Pancreas (tissue), 10 donors: ENCODE measurements around the gene IL18R1. TPM values are rescaled to one million over a fixed set of nuclear protein-coding genes. Genes with fewer than 3 reads are reported as not detected.

ENCODE experiments used
- ATAC-seq, 4 donors: fragments of 200-7000 bp; cut with Tn5 transposase; one replicate each; pipeline versions ENCODE4 v1.8.0 to v1.9.1; 2020; ENCODE audit warnings: mild to moderate bottlenecking in 4 of 4, moderate library complexity in 4 of 4
- DNase-seq, 6 donors: peaks; one replicate each; pipeline ENCODE4 v3.0.0-alpha.2; 2020
- FAIRE-seq: peaks from 2 replicates; lab custom pipeline; 2012; peaks lifted over from hg19 to GRCh38; lab: Jason Lieb, UNC
- H3K27ac ChIP-seq, 4 donors: fragments of 200-600 bp; sonication (generic); 1 replicate in 3 of 4; 2 replicates in 1 of 4; pipeline versions ENCODE4 v1.5.0 to v1.8.0; 2020
- H3K27me3 ChIP-seq, 4 donors: fragments of 200-600 bp; one replicate each; pipeline ENCODE4 v1.8.0; 2021
- H3K36me3 ChIP-seq, 3 donors: fragments of 200-600 bp; sonication (generic) in 1 of 3; one replicate each; pipeline versions ENCODE4 v1.5.0 to v1.8.0; 2020 to 2021
- H3K4me1 ChIP-seq, 3 donors: fragments of 200-600 bp; one replicate each; pipeline ENCODE4 v1.8.0; 2021
- H3K4me3 ChIP-seq, 4 donors: fragments of 200-600 bp; sonication (generic) in 2 of 4; one replicate each; pipeline versions ENCODE4 v1.5.0 to v1.8.0; 2020 to 2021
- H3K9me3 ChIP-seq, 4 donors: fragments of 200-600 bp; one replicate each; pipeline ENCODE4 v1.8.0; 2021
- WGBS, 2 donors: extraction: QIAGEN DNeasy Blood & Tissue Kit; methylation state at CpG; one replicate each; pipeline ENCODE4 v1.1.7; 2013; 5-methylcytosine and 5-hydroxymethylcytosine counted together
- intact Hi-C, 3 donors: fragments of 100-400 bp; cut with DNase I; formaldehyde crosslinking; loops; one replicate each; pipeline versions ENCODE4 v1.11.1 to v1.14.2; 2022
- polyA plus RNA-seq, 2 donors: library from polyadenylated mRNA; stranded (reverse); fragments of 200-250 nt; gene quantifications; one replicate each; pipeline ENCODE4 v1.2.3, GENCODE V29; 2013
- total RNA-seq, 6 donors: library from RNA; stranded (reverse); fragmentation: NEBNext Ultra II Directional in 4 of 6; extraction: Animal tissue kit (Norgen Biotek cat#: 25700) in 4 of 6; gene quantifications; one replicate each; pipeline versions ENCODE4 v1.2.1 to v1.2.4, GENCODE V29; 2021 to 2023
- TF ChIP-seq, protein P1 (sequence below), 4 donors: fragments of 200-600 bp; sonication (generic) in 3 of 4; IDR thresholded peaks; one replicate each; pipeline versions ENCODE4 v1.5.0 to v1.8.0; 2021; ENCODE audit warnings: antibody characterized with exemption in 4 of 4
- donor health status: healthy with polysubstance abuse.
- donor health status: DM: no; HTN: no; CAD: no; lungs with moderate emphysema.
- donor health status: DM: no; HTN: no; CAD: no.
- donor health status: control.
- donor health status: control.
- donor health status: Bipolar disorder and iron deficiency.
- donor health status: DM: yes; HTN: yes; CAD: no.
- donor health status: DM: no; HTN: no; CAD: no.
- donor health status: DM: no; HTN: no; CAD: no.
- donor health status: DM: yes; HTN: yes; CAD: no.

The IL18R1 gene
- total and polyA plus RNA-seq, 8 donors: 0.51 to 1.6 (median 0.91) TPM

DNA sequence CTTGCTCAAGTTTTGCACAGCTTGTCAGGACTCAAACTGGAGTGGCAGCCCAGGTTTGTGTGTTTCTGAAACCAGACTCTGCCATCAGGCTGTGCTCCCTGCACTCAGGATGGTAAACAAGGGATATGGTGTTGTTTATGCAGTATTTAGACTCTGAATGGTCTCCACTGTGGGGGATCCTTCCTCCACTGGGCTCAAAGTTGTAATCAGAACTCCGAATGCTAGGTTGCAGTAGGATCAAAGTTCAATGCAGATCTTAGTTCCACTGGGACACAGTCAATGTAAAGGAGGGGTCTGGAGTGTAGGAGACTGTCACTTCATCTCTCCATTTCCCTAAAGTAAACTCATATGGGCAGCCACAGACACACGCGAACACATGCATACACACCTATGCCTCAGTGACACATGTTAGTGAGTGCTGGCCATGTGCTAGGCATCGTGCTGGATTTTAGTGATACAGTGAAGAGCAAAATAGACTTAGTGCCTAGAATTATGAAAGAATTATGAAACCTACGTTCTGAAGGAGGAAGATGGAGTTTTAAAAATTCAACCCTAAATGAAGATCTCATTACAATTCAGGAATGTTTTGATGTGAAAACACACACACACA, 6.1 kb downstream of the IL18R1 start:
- ATAC-seq (no peak), DNase-seq (no peak), FAIRE-seq (no peak)
- intact Hi-C loops: no loop called here
- Histone ChIP-seq H3K4me3 (no peak overlapping the region), H3K27ac (no peak overlapping the region), H3K4me1 (no peaks in the 10 kb centered on the region), H3K27me3 (no peaks in the 10 kb centered on the region), H3K36me3 (no peaks in the 10 kb centered on the region), H3K9me3 (no peaks in the 10 kb centered on the region)
- TF ChIP-seq, protein P1, sequence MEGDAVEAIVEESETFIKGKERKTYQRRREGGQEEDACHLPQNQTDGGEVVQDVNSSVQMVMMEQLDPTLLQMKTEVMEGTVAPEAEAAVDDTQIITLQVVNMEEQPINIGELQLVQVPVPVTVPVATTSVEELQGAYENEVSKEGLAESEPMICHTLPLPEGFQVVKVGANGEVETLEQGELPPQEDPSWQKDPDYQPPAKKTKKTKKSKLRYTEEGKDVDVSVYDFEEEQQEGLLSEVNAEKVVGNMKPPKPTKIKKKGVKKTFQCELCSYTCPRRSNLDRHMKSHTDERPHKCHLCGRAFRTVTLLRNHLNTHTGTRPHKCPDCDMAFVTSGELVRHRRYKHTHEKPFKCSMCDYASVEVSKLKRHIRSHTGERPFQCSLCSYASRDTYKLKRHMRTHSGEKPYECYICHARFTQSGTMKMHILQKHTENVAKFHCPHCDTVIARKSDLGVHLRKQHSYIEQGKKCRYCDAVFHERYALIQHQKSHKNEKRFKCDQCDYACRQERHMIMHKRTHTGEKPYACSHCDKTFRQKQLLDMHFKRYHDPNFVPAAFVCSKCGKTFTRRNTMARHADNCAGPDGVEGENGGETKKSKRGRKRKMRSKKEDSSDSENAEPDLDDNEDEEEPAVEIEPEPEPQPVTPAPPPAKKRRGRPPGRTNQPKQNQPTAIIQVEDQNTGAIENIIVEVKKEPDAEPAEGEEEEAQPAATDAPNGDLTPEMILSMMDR (IDR thresholded peaks at IDR 0.05): no peak
- WGBS, 2 donors: 72 to 76% methylated on average over 5 of the region's 5 CpGs

DNA sequence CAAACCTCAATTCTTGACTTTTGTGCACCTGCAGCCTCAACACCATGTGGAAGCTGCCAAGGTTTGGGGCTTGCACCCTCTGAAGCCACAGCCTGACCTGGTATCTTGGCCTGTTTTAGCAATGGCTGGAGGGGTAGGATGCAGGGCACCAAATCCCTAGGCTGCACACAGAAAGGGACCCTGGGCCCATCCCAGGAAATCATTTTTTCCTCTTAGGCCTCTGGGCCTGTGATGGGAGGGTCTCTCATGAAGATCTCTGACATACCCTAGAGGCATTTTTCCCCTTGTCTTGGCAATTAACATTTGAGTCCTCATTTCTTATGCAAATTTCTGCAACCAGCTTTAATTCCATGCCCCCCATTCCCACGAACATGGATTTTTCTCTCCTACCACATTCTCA, 10.2 kb downstream of the IL18R1 start:
- Histone ChIP-seq H3K27ac (no peak overlapping the region), H3K9me3 (no peaks in the 10 kb centered on the region), H3K4me1 (no peaks in the 10 kb centered on the region), H3K4me3 (no peak overlapping the region), H3K27me3 (no peaks in the 10 kb centered on the region), H3K36me3 (no peaks in the 10 kb centered on the region)
- TF ChIP-seq, protein P1 (IDR thresholded peaks at IDR 0.05): no peak
- DNase-seq (no peak), ATAC-seq (no peak), FAIRE-seq (no peak)
- WGBS, 2 donors: 42 to 56% methylated on average over 1 of the region's 1 CpG
- intact Hi-C loops: no loop called here

DNA sequence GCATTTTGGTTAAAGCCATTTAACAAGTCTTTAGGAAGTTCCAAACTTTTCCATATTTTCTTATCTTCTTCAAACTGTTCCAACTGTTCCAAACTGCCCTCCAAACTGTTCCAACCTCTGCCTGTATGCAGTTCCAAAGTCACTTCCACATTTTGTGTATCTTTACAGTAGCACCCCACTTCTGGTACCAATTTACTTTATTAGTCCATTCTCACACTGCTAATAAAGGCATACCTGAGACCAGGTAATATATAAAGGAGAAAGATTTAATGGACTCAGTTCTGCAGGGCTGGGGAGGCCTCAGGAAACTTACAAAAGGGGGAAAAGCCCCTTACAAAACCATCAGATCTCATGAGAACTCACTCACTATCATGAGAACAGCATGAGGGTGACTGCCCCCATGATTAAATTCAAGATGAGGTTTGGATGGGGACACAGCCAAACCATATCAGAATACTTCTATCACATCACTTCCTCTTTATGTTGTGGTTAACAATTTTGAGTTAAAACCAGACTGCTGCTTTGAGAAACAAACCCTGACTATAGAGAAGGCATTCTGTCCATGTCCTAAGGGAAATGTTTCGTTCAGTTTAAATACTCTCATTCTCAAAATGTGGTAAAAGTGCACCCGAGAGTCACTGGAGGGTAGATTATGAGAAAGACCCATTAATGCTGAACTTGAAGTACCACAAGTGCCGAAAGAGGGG, 11.0 kb downstream of the IL18R1 start:
- DNase-seq: no peak
- H3K36me3 ChIP-seq: no peaks in the 10 kb centered on the region
- no peak for ATAC-seq
- H3K9me3 ChIP-seq: no peaks in the 10 kb centered on the region
- no peak for FAIRE-seq
- H3K27me3 ChIP-seq: no peaks in the 10 kb centered on the region
- no peaks in the 10 kb centered on the region for H3K4me1 ChIP-seq
- intact Hi-C loops: no loop called here
- 69 to 81% methylated on average over 3 of the region's 3 CpGs for WGBS, 2 donors
- H3K4me3 ChIP-seq: no peak overlapping the region
- TF ChIP-seq, protein P1 (IDR thresholded peaks at IDR 0.05): no peak
- no peak overlapping the region for H3K27ac ChIP-seq

DNA sequence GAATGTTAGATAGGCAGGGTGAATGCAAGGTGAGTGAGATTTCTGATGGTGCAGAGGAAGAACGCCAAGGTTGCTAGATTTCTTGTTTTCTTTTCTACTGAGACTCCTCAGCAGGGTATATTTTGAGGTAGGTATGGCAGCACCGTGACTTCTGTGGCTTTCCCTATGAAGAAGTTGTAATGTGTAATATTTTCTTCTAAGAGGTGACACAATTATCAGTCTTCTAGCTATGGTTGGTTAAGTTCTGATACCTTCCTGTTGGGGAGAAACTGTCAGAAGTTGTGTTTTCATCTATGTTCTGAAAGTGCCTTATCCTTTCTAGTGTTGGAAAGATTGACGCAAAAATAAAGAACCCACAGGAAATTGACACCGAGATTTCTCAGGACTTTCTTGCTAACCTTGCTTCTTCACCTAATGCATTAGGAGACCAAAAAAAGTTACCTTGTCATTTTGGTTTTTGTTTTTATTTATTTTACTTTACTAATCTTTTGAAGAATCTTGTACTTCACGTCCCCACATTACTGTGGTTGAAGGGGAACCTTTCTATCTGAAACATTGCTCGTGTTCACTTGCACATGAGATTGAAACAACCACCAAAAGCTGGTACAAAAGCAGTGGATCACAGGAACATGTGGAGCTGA, 11.9 kb downstream of the IL18R1 start:
- Histone ChIP-seq H3K4me3 (no peak overlapping the region), H3K4me1 (no peaks in the 10 kb centered on the region), H3K36me3 (no peaks in the 10 kb centered on the region), H3K27ac (no peak overlapping the region), H3K9me3 (no peaks in the 10 kb centered on the region), H3K27me3 (no peaks in the 10 kb centered on the region)
- DNase-seq: no peak
- 67 to 74% methylated on average over 6 of the region's 6 CpGs for WGBS, 2 donors
- no peak for ATAC-seq
- FAIRE-seq: no peak
- TF ChIP-seq, protein P1 (IDR thresholded peaks at IDR 0.05): no peak
- intact Hi-C loops: no loop called here
